HepG2 (cell line): ENCODE data around the gene TGM2. TPM values are rescaled to one million over a fixed set of nuclear protein-coding genes. Genes with fewer than 3 reads are reported as not detected.

Experiments
- ATAC-seq: fragments of 200-7000 bp; cut with Tn5 transposase; 3 replicates; pipeline ENCODE4 v1.9.1; 2020; ENCODE audit warnings: mild to moderate bottlenecking, moderate library complexity
- BruUV-seq: library from RNA; stranded (reverse); fragments of 400-500 nt; replicated peaks from 2 replicates; lab custom pipeline; 2021; lab: Mats Ljungman, UMichigan
- CTCF ChIA-PET: fragments of 300-600 bp; formaldehyde crosslinking; extraction: SDS; loops from one replicate; lab custom pipeline; 2021; ENCODE audit warnings: low total read pairs, inconsistent platforms, low intra/inter-chr PET ratio; lab: Yijun Ruan, JAX
- POLR2A ChIA-PET: fragments of 350-600 bp; sonication (Branson Sonifier 250); formaldehyde crosslinking; loops from one replicate; lab custom pipeline; 2020; ENCODE audit warnings: antibody characterized with exemption, inconsistent platforms; lab: Yijun Ruan, JAX
- DNase-seq: peaks from one replicate; pipeline ENCODE4 v3.0.0-alpha.2; 2015; ENCODE audit warnings: low spot score
- FAIRE-seq: peaks from 3 replicates; lab custom pipeline; 2011; peaks lifted over from hg19 to GRCh38; lab: Jason Lieb, UNC
- H2AFZ ChIP-seq: one replicate; pipeline ENCODE4 v1.6.1; 2011; ENCODE audit warnings: low read length, inconsistent platforms
- H3K27ac ChIP-seq: fragments of 300-600 bp; 3 replicates; pipeline ENCODE4 v1.8.0; 2011; ENCODE audit warnings: mixed run types, mild to moderate bottlenecking, mixed read lengths, low read length, inconsistent platforms; ENCODE audit not compliant: insufficient read depth; ENCODE audit errors: extremely low read length
- H3K27me3 ChIP-seq, 2 experiments: fragments of 200-600 bp in 1 of 2; 2 replicates in 1 of 2; 3 replicates in 1 of 2; pipeline versions ENCODE4 v1.6.0 to v1.8.0; 2011; ENCODE audit warnings: low read length in 2 of 2, mild to moderate bottlenecking in 2 of 2, moderate library complexity in 2 of 2, inconsistent platforms in 1 of 2; ENCODE audit not compliant: insufficient read depth in 2 of 2, control insufficient read depth in 1 of 2
- H3K36me3 ChIP-seq, 2 experiments: fragments of 200-600 bp in 1 of 2; replicated peaks in 1 of 2; 2 replicates in 1 of 2; 3 replicates in 1 of 2; pipeline versions ENCODE4 v1.5.1 to v1.8.0; 2011; ENCODE audit warnings: low read length in 2 of 2, inconsistent platforms in 1 of 2; ENCODE audit not compliant: insufficient read depth in 2 of 2, control insufficient read depth in 1 of 2
- H3K4me1 ChIP-seq: 2 replicates; pipeline ENCODE4 v1.5.1; 2012; ENCODE audit warnings: low read length, inconsistent platforms; ENCODE audit not compliant: insufficient read depth
- H3K4me2 ChIP-seq: 2 replicates; pipeline ENCODE4 v1.6.0; 2011; ENCODE audit warnings: low read depth, low read length, inconsistent platforms
- H3K4me3 ChIP-seq, 3 experiments: fragments of 200-600 bp in 1 of 3; sonication (generic), shearing (Covaris generic) in 1 of 3; replicated peaks in 1 of 3; 2 replicates each; pipeline ENCODE4 v1.5.1; 2011 to 2016; ENCODE audit warnings: low read length in 3 of 3, inconsistent platforms in 2 of 3, low read depth in 2 of 3, mild to moderate bottlenecking in 2 of 3, control low read depth in 1 of 3, mixed read lengths in 1 of 3; ENCODE audit not compliant: insufficient read depth in 1 of 3
- H3K79me2 ChIP-seq: one replicate; pipeline ENCODE4 v1.6.1; 2011; ENCODE audit warnings: low read length, inconsistent platforms; ENCODE audit not compliant: insufficient read depth
- H3K9ac ChIP-seq: 2 replicates; pipeline ENCODE4 v1.6.0; 2011; ENCODE audit warnings: mild to moderate bottlenecking, low read depth, low read length, inconsistent platforms; ENCODE audit not compliant: insufficient read depth
- H3K9me3 ChIP-seq: 2 replicates; pipeline ENCODE4 v1.5.1; 2012; ENCODE audit warnings: mild to moderate bottlenecking, low read length
- H4K20me1 ChIP-seq: 2 replicates; pipeline ENCODE4 v1.6.0; 2011; ENCODE audit warnings: inconsistent platforms, mild to moderate bottlenecking, low read length, moderate library complexity; ENCODE audit not compliant: insufficient read depth
- CEBPG ChIP-seq: IDR thresholded peaks from 2 replicates; pipeline ENCODE4 v1.6.1; 2016
- DNMT3B ChIP-seq: conservative IDR thresholded peaks from 2 replicates; pipeline ENCODE4 v1.6.1; 2016; ENCODE audit warnings: missing biosample characterization, control low read depth
- GFI1 ChIP-seq: sonication (generic); formaldehyde crosslinking; IDR thresholded peaks from 2 replicates; pipeline ENCODE4 v1.5.0; 2020; ENCODE audit warnings: missing genetic modification reagents, mild to moderate bottlenecking, borderline replicate concordance
- KDM2A ChIP-seq: sonication (generic); formaldehyde crosslinking; IDR thresholded peaks from 2 replicates; pipeline ENCODE4 v1.4.0; 2020; ENCODE audit warnings: low read depth, missing genetic modification reagents, borderline replicate concordance
- RCOR2 ChIP-seq: IDR thresholded peaks from 2 replicates; pipeline ENCODE4 v1.6.1; 2016; ENCODE audit warnings: missing biosample characterization, missing genetic modification reagents
- REL ChIP-seq: sonication (generic); formaldehyde crosslinking; conservative IDR thresholded peaks from 2 replicates; pipeline ENCODE4 v1.8.0; 2022; ENCODE audit warnings: mild to moderate bottlenecking, missing genetic modification reagents, moderate library complexity
- RFX3 ChIP-seq: IDR thresholded peaks from 2 replicates; pipeline ENCODE4 v1.6.1; 2016; ENCODE audit warnings: missing biosample characterization, missing genetic modification reagents
- SETDB1 ChIP-seq: sonication (generic); formaldehyde crosslinking; IDR thresholded peaks from 2 replicates; pipeline ENCODE4 v1.5.1; 2020; ENCODE audit warnings: missing genetic modification reagents, mild to moderate bottlenecking, borderline replicate concordance
- TAF1 ChIP-seq: sonication (generic); formaldehyde crosslinking; IDR thresholded peaks from 2 replicates; pipeline ENCODE4 v1.4.0; 2020; ENCODE audit warnings: missing genetic modification reagents
- TGIF2 ChIP-seq: IDR thresholded peaks from 2 replicates; pipeline ENCODE4 v1.6.1; 2016; ENCODE audit warnings: control low read depth, missing compliant biosample characterization
- ZMAT3 ChIP-seq: sonication (generic); formaldehyde crosslinking; conservative IDR thresholded peaks from 2 replicates; pipeline ENCODE4 v1.7.0; 2021; ENCODE audit warnings: missing genetic modification reagents
- ZNF335 ChIP-seq: sonication (generic); formaldehyde crosslinking; IDR thresholded peaks from 2 replicates; pipeline ENCODE4 v1.4.0; 2020; ENCODE audit warnings: missing genetic modification reagents
- ZNF616 ChIP-seq: sonication (generic); formaldehyde crosslinking; IDR thresholded peaks from 2 replicates; pipeline ENCODE4 v1.5.0; 2020; ENCODE audit warnings: low read depth, mild to moderate bottlenecking, missing genetic modification reagents
- ZNF784 ChIP-seq: sonication (generic); formaldehyde crosslinking; IDR thresholded peaks from 2 replicates; pipeline ENCODE4 v1.5.1; 2020; ENCODE audit warnings: missing genetic modification reagents, mild to moderate bottlenecking, borderline replicate concordance
- ZSCAN21 ChIP-seq: sonication (generic); formaldehyde crosslinking; IDR thresholded peaks from 2 replicates; pipeline ENCODE4 v1.8.0; 2022; ENCODE audit warnings: mild to moderate bottlenecking, missing genetic modification reagents, moderate library complexity, borderline replicate concordance
- WGBS: methylation state at CpG from one replicate; pipeline ENCODE4 v1.1.6; 2017; ENCODE audit warnings: low lambda C conversion rate; 5-methylcytosine and 5-hydroxymethylcytosine counted together
- in situ Hi-C: cut with HindIII; loops from 2 replicates; pipeline ENCODE4 v1.10.0; 2017; ENCODE audit warnings: low pct_unique_long_range_greater_than_20kb; ENCODE audit not compliant: extremely low pct_ligation_motif_present
- intact Hi-C: fragments of 100-400 bp; cut with micrococcal nuclease; formaldehyde crosslinking; loops from one replicate; pipeline ENCODE4 v1.10.0; 2022; ENCODE audit not compliant: unreplicated experiment
- polyA plus RNA-seq, 8 experiments: library from polyadenylated mRNA; depleted of rRNA in 3 of 8; stranded (reverse) in 7 of 8; unstranded in 1 of 8; fragments of >200 nt; fragmentation: Illumina TruSeq in 4 of 8; extraction: Trizol in 4 of 8; gene quantifications; 2 replicates each; pipeline versions ENCODE4 v1.2.1 to v1.2.3, GENCODE V29; 2011 to 2016; ENCODE audit warnings: low read depth in 4 of 8, missing spikeins in 1 of 8, mixed read lengths in 1 of 8; ENCODE audit not compliant: insufficient read depth in 1 of 8
- total RNA-seq, 5 experiments: library from RNA; depleted of rRNA; stranded (reverse); fragments of >200 nt; fragmentation: Illumina TruSeq; extraction: Trizol; gene quantifications; 2 replicates each; pipeline ENCODE4 v1.2.3, GENCODE V29; 2016; ENCODE audit warnings: low read depth in 1 of 5
- TF ChIP-seq, protein P1 (sequence below): sonication (generic); formaldehyde crosslinking; IDR thresholded peaks from 2 replicates; pipeline ENCODE4 v1.4.0; 2020; ENCODE audit warnings: mild to moderate bottlenecking, low read depth, missing genetic modification reagents
- TF ChIP-seq, protein P2 (sequence below): sonication (generic); formaldehyde crosslinking; IDR thresholded peaks from 2 replicates; pipeline ENCODE4 v1.5.0; 2020; ENCODE audit warnings: mild to moderate bottlenecking, missing genetic modification reagents
- TF ChIP-seq, protein P3 (sequence below): sonication (generic); formaldehyde crosslinking; IDR thresholded peaks from 2 replicates; pipeline ENCODE4 v1.5.1; 2020; ENCODE audit warnings: missing genetic modification reagents, mild to moderate bottlenecking, borderline replicate concordance

TGM2 gene
- total and polyA plus RNA-seq, 2 of the 13 experiments (the other 11 are each of a cell fraction or from before 2014, with no cell fraction given) = 4.2 to 46.4 TPM

- no peak overlapping the region for H2AFZ ChIP-seq
- no peaks in the 10 kb centered on the region for H3K27me3 ChIP-seq
- H3K9ac ChIP-seq = no peak overlapping the region
- H3K4me3 ChIP-seq = no peak overlapping the region
- no peaks in the 10 kb centered on the region for H3K36me3 ChIP-seq
- no peaks in the 10 kb centered on the region for H3K9me3 ChIP-seq
- FAIRE-seq (peak; percentile 30), ATAC-seq (no peak; the same call in 2 of the 3 replicates), DNase-seq (no peak)
- no peaks in the 10 kb centered on the region for H4K20me1 ChIP-seq
- intact Hi-C loops (no loop called here), in situ Hi-C loops (no loop called here)
- CTCF ChIA-PET = no interaction called here
- H3K4me1 ChIP-seq = peaks cover 59% of the 10 kb centered on the region
- POLR2A ChIA-PET = interaction anchor here (0.9 to 2.8 kb wide), 11 partner anchors 9 to 76 kb away, joined by 3 to 44 read pairs (median 6); partner anchors contain the start of genes RPRD1B and TTI1
- no peak overlapping the region for H3K27ac ChIP-seq
- H3K4me2 ChIP-seq = peak overlapping the region; percentile 37; the same call in 1 of the 2 replicates
- 42% methylated on average over 3 of the region's 3 CpGs for WGBS
- no peaks in the 10 kb centered on the region for H3K79me2 ChIP-seq
- BruUV-seq = no TSS peak
- TF ChIP-seq TAF1 (CRISPR knock-in tag) = no peak
- TF ChIP-seq REL (CRISPR knock-in tag) = 0 out of 2 replicates have a peak, but pooled peaks have one; percentile 44
- TF ChIP-seq ZMAT3 (CRISPR knock-in tag) = 0 out of 2 replicates have a peak, but pooled peaks have one; percentile 40
- TF ChIP-seq RFX3 = no peak
- no peak for TF ChIP-seq SETDB1 (CRISPR knock-in tag)
- TF ChIP-seq KDM2A (CRISPR knock-in tag) = no peak
- TF ChIP-seq, protein P1, sequence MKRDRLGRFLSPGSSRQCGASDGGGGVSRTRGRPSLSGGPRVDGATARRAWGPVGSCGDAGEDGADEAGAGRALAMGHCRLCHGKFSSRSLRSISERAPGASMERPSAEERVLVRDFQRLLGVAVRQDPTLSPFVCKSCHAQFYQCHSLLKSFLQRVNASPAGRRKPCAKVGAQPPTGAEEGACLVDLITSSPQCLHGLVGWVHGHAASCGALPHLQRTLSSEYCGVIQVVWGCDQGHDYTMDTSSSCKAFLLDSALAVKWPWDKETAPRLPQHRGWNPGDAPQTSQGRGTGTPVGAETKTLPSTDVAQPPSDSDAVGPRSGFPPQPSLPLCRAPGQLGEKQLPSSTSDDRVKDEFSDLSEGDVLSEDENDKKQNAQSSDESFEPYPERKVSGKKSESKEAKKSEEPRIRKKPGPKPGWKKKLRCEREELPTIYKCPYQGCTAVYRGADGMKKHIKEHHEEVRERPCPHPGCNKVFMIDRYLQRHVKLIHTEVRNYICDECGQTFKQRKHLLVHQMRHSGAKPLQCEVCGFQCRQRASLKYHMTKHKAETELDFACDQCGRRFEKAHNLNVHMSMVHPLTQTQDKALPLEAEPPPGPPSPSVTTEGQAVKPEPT (CRISPR knock-in tag) = 0 out of 2 replicates have a peak, but pooled peaks have one; percentile 23
- TF ChIP-seq, protein P2, sequence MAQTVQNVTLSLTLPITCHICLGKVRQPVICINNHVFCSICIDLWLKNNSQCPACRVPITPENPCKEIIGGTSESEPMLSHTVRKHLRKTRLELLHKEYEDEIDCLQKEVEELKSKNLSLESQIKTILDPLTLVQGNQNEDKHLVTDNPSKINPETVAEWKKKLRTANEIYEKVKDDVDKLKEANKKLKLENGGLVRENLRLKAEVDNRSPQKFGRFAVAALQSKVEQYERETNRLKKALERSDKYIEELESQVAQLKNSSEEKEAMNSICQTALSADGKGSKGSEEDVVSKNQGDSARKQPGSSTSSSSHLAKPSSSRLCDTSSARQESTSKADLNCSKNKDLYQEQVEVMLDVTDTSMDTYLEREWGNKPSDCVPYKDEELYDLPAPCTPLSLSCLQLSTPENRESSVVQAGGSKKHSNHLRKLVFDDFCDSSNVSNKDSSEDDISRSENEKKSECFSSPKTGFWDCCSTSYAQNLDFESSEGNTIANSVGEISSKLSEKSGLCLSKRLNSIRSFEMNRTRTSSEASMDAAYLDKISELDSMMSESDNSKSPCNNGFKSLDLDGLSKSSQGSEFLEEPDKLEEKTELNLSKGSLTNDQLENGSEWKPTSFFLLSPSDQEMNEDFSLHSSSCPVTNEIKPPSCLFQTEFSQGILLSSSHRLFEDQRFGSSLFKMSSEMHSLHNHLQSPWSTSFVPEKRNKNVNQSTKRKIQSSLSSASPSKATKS (CRISPR knock-in tag) = no peak
- TF ChIP-seq ZNF616 (CRISPR knock-in tag) = no peak
- peak; percentile 4; the same call in 1 of the 2 replicates for TF ChIP-seq RCOR2
- TF ChIP-seq, protein P3, sequence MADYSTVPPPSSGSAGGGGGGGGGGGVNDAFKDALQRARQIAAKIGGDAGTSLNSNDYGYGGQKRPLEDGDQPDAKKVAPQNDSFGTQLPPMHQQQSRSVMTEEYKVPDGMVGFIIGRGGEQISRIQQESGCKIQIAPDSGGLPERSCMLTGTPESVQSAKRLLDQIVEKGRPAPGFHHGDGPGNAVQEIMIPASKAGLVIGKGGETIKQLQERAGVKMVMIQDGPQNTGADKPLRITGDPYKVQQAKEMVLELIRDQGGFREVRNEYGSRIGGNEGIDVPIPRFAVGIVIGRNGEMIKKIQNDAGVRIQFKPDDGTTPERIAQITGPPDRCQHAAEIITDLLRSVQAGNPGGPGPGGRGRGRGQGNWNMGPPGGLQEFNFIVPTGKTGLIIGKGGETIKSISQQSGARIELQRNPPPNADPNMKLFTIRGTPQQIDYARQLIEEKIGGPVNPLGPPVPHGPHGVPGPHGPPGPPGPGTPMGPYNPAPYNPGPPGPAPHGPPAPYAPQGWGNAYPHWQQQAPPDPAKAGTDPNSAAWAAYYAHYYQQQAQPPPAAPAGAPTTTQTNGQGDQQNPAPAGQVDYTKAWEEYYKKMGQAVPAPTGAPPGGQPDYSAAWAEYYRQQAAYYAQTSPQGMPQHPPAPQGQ (CRISPR knock-in tag) = no peak
- TF ChIP-seq ZNF784 (CRISPR knock-in tag) = no peak
- TF ChIP-seq GFI1 (CRISPR knock-in tag) = 0 out of 2 replicates have a peak, but pooled peaks have one; percentile 51
- TF ChIP-seq CEBPG (CRISPR knock-in tag) = 0 out of 2 replicates have a peak, but pooled peaks have one; percentile 20
- TF ChIP-seq ZSCAN21 (CRISPR knock-in tag) = 0 out of 2 replicates have a peak, but pooled peaks have one; percentile 43
- TF ChIP-seq DNMT3B (CRISPR knock-in tag) = peak; percentile 38; the same call in 1 of the 2 replicates
- TF ChIP-seq TGIF2 (CRISPR knock-in tag) = 0 out of 2 replicates have a peak, but pooled peaks have one; percentile 27
- no peak for TF ChIP-seq ZNF335 (CRISPR knock-in tag)
These were observed 56.0 kb downstream of the TGM2 start for GRCh38 chr20:38108986-38109541.
